Ovary (tissue), 9 donors: ENCODE results near the gene FNDC3A. TPM values are rescaled to one million over a fixed set of nuclear protein-coding genes. Genes with fewer than 3 reads are reported as not detected.
"Not testable (repeated sequence)": the region's sequence is repeated elsewhere in the genome, so short reads cannot be mapped to it uniquely, and the experiment has no call there.

ENCODE experiments used
- DNase-seq, 5 donors: peaks; one replicate each; pipeline ENCODE4 v3.0.0-alpha.2; 2019 to 2020
- H3K27ac ChIP-seq, 2 donors: fragments of 200-600 bp; one replicate each; pipeline versions ENCODE4 v1.5.1 to v1.8.0; 2019 to 2022
- H3K27me3 ChIP-seq: fragments of 200-600 bp; one replicate; pipeline ENCODE4 v1.8.0; 2022
- H3K36me3 ChIP-seq: fragments of 200-600 bp; sonication (generic); one replicate; pipeline ENCODE4 v1.5.1; 2019
- H3K4me1 ChIP-seq: one replicate; pipeline ENCODE4 v1.8.1; 2013; ENCODE audit warnings: mild to moderate bottlenecking, moderate library complexity; ENCODE audit not compliant: insufficient read depth
- H3K4me3 ChIP-seq: fragments of 200-600 bp; sonication (generic); one replicate; pipeline ENCODE4 v1.5.1; 2017
- H3K9me3 ChIP-seq, 2 donors: fragments of 200-600 bp in 1 of 2; sonication (generic) in 1 of 2; one replicate each; pipeline versions ENCODE4 v1.5.1 to v1.8.1; 2013 to 2019; ENCODE audit warnings: mild to moderate bottlenecking in 1 of 2, moderate library complexity in 1 of 2
- EP300 ChIP-seq: sonication (generic); formaldehyde crosslinking; IDR thresholded peaks from one replicate; pipeline ENCODE4 v1.6.1; 2017; ENCODE audit warnings: antibody characterized with exemption
- POLR2A ChIP-seq: fragments of 450-650 bp; IDR thresholded peaks from one replicate; pipeline ENCODE4 v1.6.1; 2017; ENCODE audit warnings: antibody characterized with exemption, mild to moderate bottlenecking, moderate library complexity
- WGBS, 3 donors: extraction: QIAGEN DNeasy Blood & Tissue Kit in 1 of 3; methylation state at CpG; one replicate each; pipeline versions ENCODE4 v1.1.5 to v1.1.7; 2013 to 2017; 5-methylcytosine and 5-hydroxymethylcytosine counted together
- intact Hi-C, 4 donors: fragments of 100-400 bp; cut with DNase I; formaldehyde crosslinking; loops; one replicate each; pipeline versions ENCODE4 v1.11.0 to v1.15.1; 2022 to 2023
- polyA plus RNA-seq, 2 donors: library from polyadenylated mRNA; stranded (reverse); fragments of 200-250 nt in 1 of 2; fragments of 350-450 nt in 1 of 2; fragmentation: Illumina TruSeq in 1 of 2; extraction: RNeasy Lipid Tissue Mini Kit (QIAGEN cat#74804) in 1 of 2; gene quantifications; one replicate each; pipeline ENCODE4 v1.2.3, GENCODE V29; 2013 to 2014
- total RNA-seq, 7 donors: library from RNA; depleted of rRNA in 2 of 7; stranded (reverse); fragments of >200 nt in 2 of 7; fragmentation: NEBNext Ultra II Directional in 3 of 7; extraction: Animal tissue kit (Norgen Biotek cat#: 25700) in 3 of 7; gene quantifications; one replicate each; pipeline versions ENCODE4 v1.1.0 to v1.2.4, GENCODE V29; 2016 to 2023
- TF ChIP-seq, protein P1 (sequence below), 3 donors: fragments of 450-650 bp in 2 of 3; fragments of 200-600 bp in 1 of 3; IDR thresholded peaks; one replicate each; pipeline versions ENCODE4 v1.5.1 to v1.8.0; 2016 to 2022; ENCODE audit warnings: antibody characterized with exemption in 3 of 3, mild to moderate bottlenecking in 1 of 3
- donor health status: DM: no; HTN: no; CAD: no; lungs with moderate emphysema.
- donor health status: DM: no; HTN: no; CAD: no.
- donor health status: Bipolar disorder and iron deficiency.
- donor health status: DM: yes; HTN: yes; CAD: no.
- donor health status: DM: no; HTN: no; CAD: no.
- donor health status: DM: yes; HTN: yes; CAD: no.

FNDC3A gene
- total and polyA plus RNA-seq, 9 donors, result 25.5 to 71.6 (median 58.2) TPM

DNA sequence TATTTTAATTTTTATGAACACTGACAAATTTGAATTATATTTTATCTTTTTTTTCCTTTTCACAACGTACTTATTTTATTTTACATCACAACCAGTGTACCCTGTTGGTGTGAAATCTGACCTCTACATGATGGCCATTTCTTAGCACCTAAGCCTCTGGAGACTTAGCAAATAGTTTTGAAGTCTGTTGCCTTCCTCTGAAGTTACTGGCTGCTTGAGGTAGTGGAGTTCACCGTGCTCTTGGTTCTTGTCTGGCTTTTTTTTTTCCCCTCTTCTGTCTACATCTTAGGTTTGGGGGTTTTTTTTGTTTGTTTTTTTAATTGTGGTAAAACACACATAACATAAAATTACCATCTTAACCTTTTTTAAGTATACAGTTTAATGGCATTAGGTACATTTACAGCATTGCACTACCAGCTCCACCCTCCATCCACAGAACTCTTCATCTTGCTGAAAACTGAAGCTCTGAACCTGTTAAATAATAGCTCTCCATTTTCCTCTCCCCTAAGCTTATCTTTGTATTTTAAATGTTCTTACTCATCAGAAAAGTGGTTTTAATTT lies 150.3 kb downstream of the FNDC3A start:
- H3K4me3 ChIP-seq, result no peak overlapping the region
- no peak for DNase-seq
- no peaks in the 10 kb centered on the region for H3K4me1 ChIP-seq
- no peaks in the 10 kb centered on the region for H3K9me3 ChIP-seq
- H3K36me3 ChIP-seq, result no peaks in the 10 kb centered on the region
- intact Hi-C loops, result no loop called here
- WGBS, 3 donors, result 44 to 69% (median 60%) methylated on average over 2 of the region's 2 CpGs
- TF ChIP-seq, protein P1, sequence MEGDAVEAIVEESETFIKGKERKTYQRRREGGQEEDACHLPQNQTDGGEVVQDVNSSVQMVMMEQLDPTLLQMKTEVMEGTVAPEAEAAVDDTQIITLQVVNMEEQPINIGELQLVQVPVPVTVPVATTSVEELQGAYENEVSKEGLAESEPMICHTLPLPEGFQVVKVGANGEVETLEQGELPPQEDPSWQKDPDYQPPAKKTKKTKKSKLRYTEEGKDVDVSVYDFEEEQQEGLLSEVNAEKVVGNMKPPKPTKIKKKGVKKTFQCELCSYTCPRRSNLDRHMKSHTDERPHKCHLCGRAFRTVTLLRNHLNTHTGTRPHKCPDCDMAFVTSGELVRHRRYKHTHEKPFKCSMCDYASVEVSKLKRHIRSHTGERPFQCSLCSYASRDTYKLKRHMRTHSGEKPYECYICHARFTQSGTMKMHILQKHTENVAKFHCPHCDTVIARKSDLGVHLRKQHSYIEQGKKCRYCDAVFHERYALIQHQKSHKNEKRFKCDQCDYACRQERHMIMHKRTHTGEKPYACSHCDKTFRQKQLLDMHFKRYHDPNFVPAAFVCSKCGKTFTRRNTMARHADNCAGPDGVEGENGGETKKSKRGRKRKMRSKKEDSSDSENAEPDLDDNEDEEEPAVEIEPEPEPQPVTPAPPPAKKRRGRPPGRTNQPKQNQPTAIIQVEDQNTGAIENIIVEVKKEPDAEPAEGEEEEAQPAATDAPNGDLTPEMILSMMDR (IDR thresholded peaks at IDR 0.05), result no peak
- H3K27me3 ChIP-seq, result no peaks in the 10 kb centered on the region
- no peak overlapping the region for H3K27ac ChIP-seq

DNA sequence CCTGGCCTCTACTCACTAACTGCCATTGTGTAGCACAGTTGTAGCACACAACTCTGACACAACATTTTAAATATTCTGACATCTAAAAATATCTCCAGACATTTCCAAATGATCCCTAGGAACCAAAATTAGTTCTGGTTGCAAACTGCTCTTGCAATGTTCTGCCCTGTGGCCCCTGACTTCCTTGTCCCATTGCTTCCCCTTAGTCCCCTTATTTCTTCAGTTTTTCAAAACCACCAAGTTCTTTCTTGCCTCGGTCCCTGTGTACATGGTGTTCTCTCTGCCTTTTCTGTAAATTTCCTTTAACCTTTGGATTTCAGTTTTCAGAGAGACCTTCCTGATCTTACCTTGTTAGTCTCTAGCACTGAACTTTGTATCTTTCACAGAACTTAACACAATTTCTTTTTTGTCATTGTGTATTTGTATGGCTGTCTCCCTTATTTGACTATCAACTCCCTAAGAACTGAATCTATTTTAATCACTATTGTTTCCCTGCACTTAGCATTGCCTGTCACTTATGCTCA lies 156.8 kb downstream of the FNDC3A start:
- intact Hi-C loops, result no loop called here
- DNase-seq, result no peak
- 79 to 91% (median 89%) methylated on average over 1 of the region's 1 CpG for WGBS, 3 donors
- no peak for TF ChIP-seq EP300
- no peak for TF ChIP-seq POLR2A
- Histone ChIP-seq H3K27ac (no peak overlapping the region), H3K9me3 (no peaks in the 10 kb centered on the region), H3K36me3 (no peaks in the 10 kb centered on the region), H3K4me1 (no peaks in the 10 kb centered on the region), H3K27me3 (no peaks in the 10 kb centered on the region), H3K4me3 (no peak overlapping the region)

GRCh38 chr13:49134305-49134704 lies 158.6 kb downstream of the FNDC3A start:
- Histone ChIP-seq H3K27ac (no peak overlapping the region), H3K27me3 (no peaks in the 10 kb centered on the region), H3K9me3 (no peaks in the 10 kb centered on the region), H3K36me3 (no peaks in the 10 kb centered on the region), H3K4me1 (no peaks in the 10 kb centered on the region), H3K4me3 (no peak overlapping the region)
- TF ChIP-seq POLR2A (no peak), EP300 (no peak)
- TF ChIP-seq, protein P1 (IDR thresholded peaks at IDR 0.05), result no peak
- no peak for DNase-seq
- intact Hi-C loops, result no loop called here
- WGBS, 3 donors, result 90 to 93% (median 92%) methylated on average over 3 of the region's 3 CpGs

- H3K4me3 ChIP-seq, H3K36me3 ChIP-seq, intact Hi-C loops, DNase-seq, H3K27me3 ChIP-seq, H3K27ac ChIP-seq, H3K4me1 ChIP-seq, H3K9me3 ChIP-seq: not testable (repeated sequence)
- 97 to 98% (median 98%) methylated on average over 7 of the region's 7 CpGs for WGBS, 3 donors
These were observed 161.5 kb downstream of the FNDC3A start for GRCh38 chr13:49137138-49137643.

GRCh38 chr13:49140910-49141611 lies 165.3 kb downstream of the FNDC3A start:
- H3K27ac ChIP-seq, result no peak overlapping the region

More at GRCh38 chr13:49140910-49141611, 165.3 kb downstream of the FNDC3A start:
- H3K36me3 ChIP-seq, result no peaks in the 10 kb centered on the region
- no peak overlapping the region for H3K4me3 ChIP-seq
- H3K27me3 ChIP-seq, result no peaks in the 10 kb centered on the region
- TF ChIP-seq POLR2A, result no peak
- TF ChIP-seq, protein P1 (IDR thresholded peaks at IDR 0.05), result no peak
- no peak for TF ChIP-seq EP300
- no peaks in the 10 kb centered on the region for H3K4me1 ChIP-seq
- intact Hi-C loops, result no loop called here
- no peak for DNase-seq
- no peaks in the 10 kb centered on the region for H3K9me3 ChIP-seq
